GM12891 (cell line): ENCODE data around the gene MT1H.

ENCODE experiments used
- POLR2A ChIP-seq: IDR thresholded peaks from 2 replicates; pipeline ENCODE4 v1.6.1; 2011; ENCODE audit warnings: low read depth, low read length, control low read depth
- POLR2AphosphoS5 ChIP-seq: IDR thresholded peaks from 2 replicates; pipeline ENCODE4 v1.6.1; 2011; ENCODE audit warnings: low read depth, low read length, control low read depth
- SPI1 ChIP-seq: IDR thresholded peaks from 2 replicates; pipeline ENCODE4 v1.6.1; 2011; ENCODE audit warnings: low read depth, low read length, control low read depth
- TAF1 ChIP-seq: IDR thresholded peaks from 2 replicates; pipeline ENCODE4 v1.6.1; 2011; ENCODE audit warnings: low read depth, low read length, control low read depth

- TF ChIP-seq SPI1 (no peak), TAF1 (no peak), POLR2A (no peak), POLR2AphosphoS5 (no peak)
Measured at GRCh38 chr16:56637814-56638750, 31.5 kb upstream of the MT1H start, which contains the start of gene MT1A.
